Measurements from ENCODE around the gene MDM2. TPM values are rescaled to one million over a fixed set of nuclear protein-coding genes. Genes with fewer than 3 reads are reported as not detected.

Gene MDM2
- total RNA-seq, 1 experiment from 2014 or later, result 159 TPM

DNA sequence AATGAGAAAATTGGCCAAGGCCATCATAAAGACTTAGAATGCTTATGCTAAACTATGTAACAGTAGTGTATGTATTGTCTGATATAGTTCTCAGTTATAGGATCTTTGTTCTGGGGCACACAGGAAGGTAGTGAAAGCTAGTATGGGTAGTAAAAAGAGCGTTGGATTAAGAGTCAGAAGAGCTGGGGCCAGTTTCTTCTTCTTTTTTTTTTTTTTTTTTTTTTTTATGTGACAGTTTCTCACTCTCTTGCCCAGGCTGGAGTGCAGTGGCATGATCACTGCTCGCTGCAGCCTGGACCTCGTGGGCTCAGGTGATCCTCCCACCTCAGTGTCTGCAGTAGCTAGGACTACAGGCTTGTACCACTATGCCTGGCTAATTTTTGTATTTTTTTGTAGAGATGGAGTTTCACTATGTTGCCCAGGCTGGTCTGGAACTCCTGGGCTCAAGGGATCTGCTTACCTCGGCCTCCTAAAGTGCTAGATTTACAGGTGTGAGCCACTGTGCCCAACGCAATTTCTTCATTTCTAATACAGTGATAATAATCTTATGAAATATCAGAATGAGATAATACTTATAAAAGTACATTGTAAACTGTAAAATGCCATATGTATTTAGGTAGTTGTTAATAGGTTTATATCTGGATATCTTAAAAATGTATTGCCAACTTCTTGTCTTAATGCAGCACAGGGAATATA is 7.4 kb downstream of the MDM2 start:
- Histone ChIP-seq H3K79me2 (ENCODE audit: insufficient read depth, low read length) (peaks cover 2% of the 10 kb centered on the region; the same call in 1 of the 2 replicates), H4K8ac (replicated peaks; ENCODE audit: insufficient read length, low read depth, low read length) (no peak overlapping the region), H3K27me3 (ENCODE audit: insufficient read depth, low read length) (no peaks in the 10 kb centered on the region), H3K4ac (ENCODE audit: low read depth, low read length) (no peak overlapping the region), H3K23ac (ENCODE audit: insufficient read length, low read depth, low read length) (no peak overlapping the region), H3K56ac (ENCODE audit: insufficient read length, low read depth, low read length) (no peak overlapping the region), H3K4me1 (ENCODE audit: insufficient read depth, low read length) (no peaks in the 10 kb centered on the region), H4K5ac (ENCODE audit: insufficient read length, low read depth, low read length) (no peak overlapping the region), H3K23me2 (ENCODE audit: insufficient read length, low read depth, low read length, poor library complexity, severe bottlenecking) (no peaks in the 10 kb centered on the region), H3K27ac (ENCODE audit: insufficient read length, low read depth, low read length) (no peak overlapping the region), H3T11ph (ENCODE audit: low read length) (no peak overlapping the region), H4K91ac (ENCODE audit: insufficient read length, low read depth, low read length) (no peak overlapping the region), H3K18ac (ENCODE audit: insufficient read length, low read depth, low read length) (no peak overlapping the region), H3K14ac (ENCODE audit: insufficient read depth, low read length) (no peak overlapping the region), H3K9me3 (ENCODE audit: control insufficient read depth, low read depth, low read length) (no peaks in the 10 kb centered on the region), H3K4me2 (ENCODE audit: insufficient read depth, insufficient read length, low read length) (no peak overlapping the region), H3K79me1 (ENCODE audit: insufficient read depth, low read depth, low read length, poor library complexity, severe bottlenecking) (no peaks in the 10 kb centered on the region), H2BK20ac (ENCODE audit: low read depth, low read length, poor library complexity, severe bottlenecking) (no peak overlapping the region), H2BK12ac (ENCODE audit: insufficient read length, low read depth, low read length) (no peak overlapping the region), H2BK5ac (ENCODE audit: insufficient read length, low read length) (no peak overlapping the region), H4K20me1 (ENCODE audit: control insufficient read depth, insufficient read depth, insufficient read length) (no peaks in the 10 kb centered on the region), H3K9ac (ENCODE audit: extremely low read depth, insufficient read length, low read length) (no peak overlapping the region), H2AFZ (ENCODE audit: low read length) (no peak overlapping the region), H2BK15ac (ENCODE audit: low read depth, low read length) (no peak overlapping the region), H2BK120ac (ENCODE audit: low read depth, low read length, poor library complexity, severe bottlenecking) (no peak overlapping the region), H2AK5ac (ENCODE audit: insufficient read length, low read length) (no peak overlapping the region)
- Mint-ChIP-seq H3K9me3 (no peaks in the 10 kb centered on the region), H3K27me3 (ENCODE audit: low read depth) (no peaks in the 10 kb centered on the region), H3K4me1 (peaks cover 0 to 13% of the 10 kb centered on the region in 2 experiments; a peak in 2 of 4 replicates), H3K27ac (no peak overlapping the region), H3K4me3 (no peak overlapping the region), H3K36me3 (ENCODE audit: insufficient read depth in 1 of 3, low read depth in 3 of 3) (peaks cover 19 to 81% (median 73%) of the 10 kb centered on the region in 3 experiments; a peak in 6 of 7 replicates)
- no peak for TF ChIP-seq CTCF (conservative IDR thresholded peaks at IDR 0.05)
- no peak for DNase-seq
- no CpG with 5 or more reads among the region's 5 CpGs for WGBS (ENCODE audit: extremely low coverage, insufficient read length, low lambda C conversion rate)
